Skeletal muscle tissue (tissue), 4 donors: ENCODE results near the gene RGS3. TPM values are rescaled to one million over a fixed set of nuclear protein-coding genes. Genes with fewer than 3 reads are reported as not detected.

Experiments
- H3K27ac ChIP-seq: one replicate; pipeline ENCODE4 v1.7.0; 2013; ENCODE audit warnings: mild to moderate bottlenecking, low read depth, low read length, inconsistent platforms
- H3K27me3 ChIP-seq, 3 donors: one replicate each; pipeline ENCODE4 v1.7.0; 2013; ENCODE audit warnings: low read length in 3 of 3; ENCODE audit not compliant: control insufficient read depth in 3 of 3, insufficient read depth in 3 of 3
- H3K36me3 ChIP-seq, 3 donors: one replicate each; pipeline ENCODE4 v1.7.0; 2013; ENCODE audit warnings: low read length in 3 of 3; ENCODE audit not compliant: control insufficient read depth in 3 of 3, insufficient read depth in 3 of 3
- H3K4me1 ChIP-seq, 3 donors: one replicate each; pipeline ENCODE4 v1.7.0; 2013; ENCODE audit warnings: low read length in 3 of 3, mild to moderate bottlenecking in 3 of 3; ENCODE audit not compliant: control insufficient read depth in 3 of 3, insufficient read depth in 3 of 3
- H3K4me3 ChIP-seq, 3 donors: one replicate each; pipeline ENCODE4 v1.7.0; 2013; ENCODE audit warnings: low read length in 3 of 3
- H3K9ac ChIP-seq, 3 donors: one replicate each; pipeline ENCODE4 v1.7.0; 2013; ENCODE audit warnings: low read length in 3 of 3, mild to moderate bottlenecking in 3 of 3, moderate library complexity in 2 of 3, low read depth in 1 of 3
- H3K9me3 ChIP-seq, 3 donors: one replicate each; pipeline ENCODE4 v1.7.0; 2013; ENCODE audit warnings: low read length in 3 of 3; ENCODE audit not compliant: control insufficient read depth in 3 of 3
- total RNA-seq: library from RNA; depleted of rRNA; stranded (reverse); fragments of >200 nt; gene quantifications from one replicate; pipeline ENCODE4 v1.2.3, GENCODE V29; 2014
- donor health status: Osteomylitis.

The RGS3 gene
- total RNA-seq, 1 donor from 2014 or later: 48.0 TPM

DNA sequence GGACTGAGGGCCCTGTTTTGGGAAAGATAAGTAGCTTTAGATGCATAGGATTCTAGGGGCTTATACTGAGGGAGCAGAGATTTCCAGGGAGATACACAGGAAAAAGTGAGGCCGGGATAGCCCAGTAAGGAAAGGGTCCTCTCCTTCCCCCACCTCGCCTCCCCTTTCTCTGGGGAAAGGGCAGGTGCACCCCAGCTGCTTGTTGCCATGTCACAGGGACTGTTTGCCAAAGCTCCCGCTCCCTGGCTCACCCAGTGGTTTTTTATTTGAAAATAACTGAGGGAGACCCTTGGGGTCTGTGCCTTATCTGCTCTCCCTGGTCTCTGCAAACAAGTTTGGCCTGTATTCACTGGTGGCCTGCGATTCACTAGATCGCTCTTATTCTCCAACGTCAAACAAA is 51.2 kb downstream of the RGS3 start:
- H3K9ac ChIP-seq: no peak overlapping the region
- no peaks in the 10 kb centered on the region for H3K9me3 ChIP-seq
- H3K4me3 ChIP-seq: no peak overlapping the region
- H3K36me3 ChIP-seq: peaks cover 0 to 12% (median 0%) of the 10 kb centered on the region in 3 donors
- H3K27me3 ChIP-seq: no peaks in the 10 kb centered on the region
- H3K27ac ChIP-seq: no peak overlapping the region
- peaks cover 19 to 25% (median 21%) of the 10 kb centered on the region in 3 donors for H3K4me1 ChIP-seq

DNA sequence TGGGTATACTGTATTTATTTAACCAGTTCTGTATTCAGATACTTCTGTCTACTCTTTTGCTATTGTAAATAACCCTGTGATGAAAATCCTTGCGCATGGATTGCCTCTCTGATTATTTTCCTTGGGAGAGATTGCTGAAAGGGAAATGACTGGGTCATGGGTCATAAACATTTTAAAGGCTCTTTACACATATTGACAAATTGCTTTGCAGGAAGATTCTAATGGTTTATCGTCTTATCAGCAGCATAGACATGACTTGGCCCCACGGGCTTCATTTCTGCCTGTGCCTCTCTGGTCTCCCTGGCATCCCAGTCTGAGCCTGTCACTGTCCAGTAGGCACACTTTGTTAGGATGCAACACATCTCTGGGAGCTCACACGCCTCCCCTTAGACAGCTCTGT is 52.3 kb downstream of the RGS3 start:
- H3K4me1 ChIP-seq: peaks cover 20 to 25% (median 21%) of the 10 kb centered on the region in 3 donors
- H3K27ac ChIP-seq: no peak overlapping the region
- H3K9ac ChIP-seq: no peak overlapping the region
- peaks cover 0 to 12% (median 0%) of the 10 kb centered on the region in 3 donors for H3K36me3 ChIP-seq
- no peak overlapping the region for H3K4me3 ChIP-seq
- no peaks in the 10 kb centered on the region for H3K27me3 ChIP-seq
- H3K9me3 ChIP-seq: no peaks in the 10 kb centered on the region

DNA sequence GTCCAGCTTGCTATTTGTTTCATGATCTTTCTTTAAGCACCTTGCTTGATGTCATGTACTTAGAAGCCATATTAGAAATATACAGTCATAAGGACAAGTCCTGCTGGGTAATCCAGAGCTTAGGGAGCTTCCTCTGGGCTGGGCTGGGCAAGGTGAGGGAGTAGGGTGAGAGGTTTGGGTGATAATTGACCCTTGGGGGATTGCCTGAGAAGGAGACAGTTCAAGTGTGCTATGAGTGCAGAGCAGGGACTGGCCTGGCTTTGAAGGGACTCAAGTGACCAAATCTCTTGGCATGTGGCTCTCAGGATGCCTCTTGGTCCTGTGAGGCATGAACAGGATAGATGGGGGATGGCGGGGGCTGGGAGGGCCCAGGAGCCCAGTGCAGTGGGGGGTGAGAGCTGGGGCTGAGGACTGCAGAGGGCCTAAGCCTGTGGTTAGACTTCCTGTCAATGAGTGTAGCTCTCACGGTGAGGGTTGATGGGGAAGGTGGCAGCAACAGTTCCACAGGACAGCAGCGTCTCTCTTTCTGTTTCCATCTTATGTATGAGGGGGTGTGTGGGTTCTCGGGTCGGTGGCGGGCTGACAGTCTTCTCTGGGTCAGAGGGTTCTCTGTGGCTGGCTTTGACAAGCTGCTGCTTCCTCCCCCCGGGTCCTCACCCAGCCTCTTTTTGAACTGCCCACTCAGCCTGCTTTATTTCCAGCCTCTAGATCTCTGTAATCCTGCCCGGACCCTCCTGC is 53.5 kb downstream of the RGS3 start:
- peaks cover 15 to 19% (median 16%) of the 10 kb centered on the region in 3 donors for H3K4me1 ChIP-seq
- H3K36me3 ChIP-seq: peaks cover 0 to 12% (median 0%) of the 10 kb centered on the region in 3 donors
- no peak overlapping the region for H3K4me3 ChIP-seq
- H3K9ac ChIP-seq: no peak overlapping the region
- H3K27ac ChIP-seq: no peak overlapping the region
- no peaks in the 10 kb centered on the region for H3K9me3 ChIP-seq
- no peaks in the 10 kb centered on the region for H3K27me3 ChIP-seq

DNA sequence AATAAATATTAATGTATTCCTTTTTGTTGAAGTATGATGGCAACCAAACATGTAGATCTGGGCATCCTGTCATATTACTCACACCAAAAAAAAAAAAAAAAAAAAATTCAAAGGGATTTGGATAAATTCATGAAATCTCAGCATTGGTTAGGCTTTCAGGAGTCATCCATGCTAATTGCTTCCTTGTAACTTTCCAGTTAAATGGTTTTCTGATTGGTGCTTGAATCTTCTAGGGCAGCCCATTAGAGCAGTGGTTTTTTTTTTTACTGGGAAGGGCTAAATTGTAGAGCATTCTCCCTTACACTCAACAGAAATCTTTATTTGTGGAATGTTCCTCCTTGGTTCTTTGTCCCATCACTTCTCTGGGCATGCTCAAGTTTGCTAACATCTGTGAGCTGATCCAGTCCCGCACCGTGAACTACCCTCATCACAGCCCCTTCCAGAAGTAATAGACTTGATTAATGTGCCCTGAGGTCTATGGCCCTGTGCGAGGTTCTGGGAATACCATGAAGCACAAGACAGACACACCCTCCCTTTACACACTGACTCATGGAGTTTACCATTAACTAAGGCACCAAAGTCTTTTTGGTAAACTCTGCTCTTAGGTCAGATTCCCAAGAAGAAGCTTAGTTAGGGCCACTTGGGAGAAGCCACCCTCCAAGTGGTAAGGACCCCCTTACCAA is 56.0 kb downstream of the RGS3 start:
- no peak overlapping the region for H3K9ac ChIP-seq
- no peaks in the 10 kb centered on the region for H3K9me3 ChIP-seq
- peaks cover 0 to 19% (median 0%) of the 10 kb centered on the region in 3 donors for H3K36me3 ChIP-seq
- peaks cover 40 to 41% (median 40%) of the 10 kb centered on the region in 3 donors for H3K4me1 ChIP-seq
- no peak overlapping the region for H3K4me3 ChIP-seq
- H3K27ac ChIP-seq: no peak overlapping the region
- no peaks in the 10 kb centered on the region for H3K27me3 ChIP-seq

DNA sequence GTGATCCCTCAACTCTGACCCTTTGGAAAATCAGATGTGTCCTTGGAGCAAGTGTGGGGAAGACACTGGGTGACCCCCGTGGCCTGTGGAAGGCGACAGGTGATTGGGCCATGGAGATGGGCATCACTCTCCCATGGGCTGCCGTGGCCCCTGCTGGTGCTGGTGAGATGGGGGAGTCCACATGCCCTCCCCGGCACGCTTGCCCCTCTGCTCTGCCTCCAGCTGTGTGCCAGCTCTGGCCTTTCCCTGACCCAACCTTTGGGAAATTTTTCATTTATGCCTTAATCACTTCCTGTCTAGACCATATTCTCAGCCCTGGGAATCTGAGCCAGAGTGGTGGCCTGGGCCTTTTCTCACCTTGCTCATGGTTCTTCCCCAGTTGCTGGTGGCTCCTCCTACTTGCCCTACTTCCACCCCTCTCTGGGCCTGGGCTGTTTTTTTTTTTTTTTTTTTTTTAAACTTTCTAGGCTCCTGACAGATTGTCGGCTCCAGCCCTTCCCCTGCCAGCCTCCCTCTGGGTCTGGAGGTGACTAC is 56.6 kb downstream of the RGS3 start:
- no peak overlapping the region for H3K27ac ChIP-seq
- H3K27me3 ChIP-seq: no peaks in the 10 kb centered on the region
- peaks cover 0 to 15% (median 0%) of the 10 kb centered on the region in 3 donors for H3K36me3 ChIP-seq
- H3K4me1 ChIP-seq: peaks cover 46 to 47% (median 46%) of the 10 kb centered on the region in 3 donors
- H3K4me3 ChIP-seq: no peak overlapping the region
- H3K9ac ChIP-seq: no peak overlapping the region
- no peaks in the 10 kb centered on the region for H3K9me3 ChIP-seq

DNA sequence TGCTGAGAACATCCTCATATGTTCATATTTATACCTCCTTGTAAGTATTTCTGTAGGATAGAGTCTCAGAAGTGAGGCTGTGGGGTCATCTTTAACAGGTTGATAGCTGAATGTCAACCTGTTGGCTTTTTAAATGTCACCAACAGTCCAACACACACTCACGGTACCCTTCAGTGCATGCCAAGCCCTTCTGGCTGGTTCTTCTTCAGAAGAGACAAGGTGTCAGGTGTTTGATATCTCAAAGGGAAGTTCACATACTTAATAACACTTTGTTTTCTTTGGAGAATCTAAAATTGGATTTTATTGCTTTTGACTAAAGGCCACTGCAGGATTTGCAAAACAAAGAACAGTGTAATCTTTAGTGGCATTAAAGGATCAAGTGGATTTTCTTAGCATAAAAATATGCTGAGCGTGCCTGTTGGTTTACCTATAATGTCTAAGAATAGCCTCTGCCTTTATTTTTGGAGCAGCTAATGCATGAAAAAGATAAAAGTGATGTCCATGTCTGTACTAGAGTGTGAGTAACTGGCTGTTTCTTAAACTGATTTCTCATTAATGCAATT is 58.2 kb downstream of the RGS3 start:
- Histone ChIP-seq H3K9me3 (no peaks in the 10 kb centered on the region), H3K27ac (peak overlapping the region; percentile 77), H3K4me3 (peak overlapping the region in 1 of 3 donors; percentile 80), H3K4me1 (peaks cover 55 to 62% (median 61%) of the 10 kb centered on the region in 3 donors), H3K27me3 (no peaks in the 10 kb centered on the region), H3K36me3 (peaks cover 0 to 25% (median 0%) of the 10 kb centered on the region in 3 donors), H3K9ac (peak overlapping the region in 2 of 3 donors; percentile 66 to 95)

DNA sequence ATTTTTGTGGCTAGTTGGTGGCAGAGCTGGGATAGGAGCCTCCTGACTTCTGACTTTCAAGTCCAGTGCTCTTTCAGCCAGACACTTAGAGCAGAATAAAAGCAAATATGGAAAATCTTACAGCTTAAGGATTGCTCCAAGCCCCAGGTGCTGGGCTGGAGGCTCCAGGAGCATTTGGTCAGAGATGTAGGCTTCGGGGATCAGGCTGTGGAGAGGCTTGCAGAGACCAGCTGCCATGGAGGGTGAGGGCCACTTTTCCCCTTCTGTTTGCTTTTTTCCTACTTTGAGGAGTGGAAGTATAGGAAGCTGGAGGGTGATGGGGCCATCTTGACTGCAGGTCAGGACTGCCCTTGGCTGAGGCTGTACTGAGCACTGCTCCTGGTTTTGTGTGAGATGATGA is 58.9 kb downstream of the RGS3 start:
- peak overlapping the region; percentile 77 for H3K27ac ChIP-seq
- H3K27me3 ChIP-seq: no peaks in the 10 kb centered on the region
- peak overlapping the region; percentile 66 to 95 (median 74) for H3K9ac ChIP-seq
- H3K9me3 ChIP-seq: no peaks in the 10 kb centered on the region
- peak overlapping the region in 2 of 3 donors; percentile 20 to 80 for H3K4me3 ChIP-seq
- peaks cover 0 to 22% (median 0%) of the 10 kb centered on the region in 3 donors for H3K36me3 ChIP-seq
- peaks cover 55 to 66% (median 62%) of the 10 kb centered on the region in 3 donors for H3K4me1 ChIP-seq

DNA sequence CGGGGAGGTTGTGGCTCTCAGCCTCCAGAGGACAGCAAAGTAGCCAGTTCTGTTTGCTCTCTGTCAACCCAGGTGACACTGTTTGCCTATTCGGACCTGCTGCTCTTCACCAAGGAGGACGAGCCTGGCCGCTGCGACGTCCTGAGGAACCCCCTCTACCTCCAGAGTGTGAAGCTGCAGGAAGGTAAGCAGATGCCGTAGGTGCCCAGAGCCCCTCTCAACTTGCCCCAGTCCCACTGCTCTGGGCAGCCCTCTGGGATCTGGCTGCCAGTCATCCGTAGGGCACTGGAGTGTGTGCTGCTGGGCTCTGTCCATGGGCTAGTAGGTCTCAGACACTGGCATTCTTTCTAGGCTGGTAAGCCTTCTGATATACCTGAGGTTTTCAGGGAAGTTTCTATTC is 59.3 kb downstream of the RGS3 start:
- peaks cover 0 to 23% (median 0%) of the 10 kb centered on the region in 3 donors for H3K36me3 ChIP-seq

DNA sequence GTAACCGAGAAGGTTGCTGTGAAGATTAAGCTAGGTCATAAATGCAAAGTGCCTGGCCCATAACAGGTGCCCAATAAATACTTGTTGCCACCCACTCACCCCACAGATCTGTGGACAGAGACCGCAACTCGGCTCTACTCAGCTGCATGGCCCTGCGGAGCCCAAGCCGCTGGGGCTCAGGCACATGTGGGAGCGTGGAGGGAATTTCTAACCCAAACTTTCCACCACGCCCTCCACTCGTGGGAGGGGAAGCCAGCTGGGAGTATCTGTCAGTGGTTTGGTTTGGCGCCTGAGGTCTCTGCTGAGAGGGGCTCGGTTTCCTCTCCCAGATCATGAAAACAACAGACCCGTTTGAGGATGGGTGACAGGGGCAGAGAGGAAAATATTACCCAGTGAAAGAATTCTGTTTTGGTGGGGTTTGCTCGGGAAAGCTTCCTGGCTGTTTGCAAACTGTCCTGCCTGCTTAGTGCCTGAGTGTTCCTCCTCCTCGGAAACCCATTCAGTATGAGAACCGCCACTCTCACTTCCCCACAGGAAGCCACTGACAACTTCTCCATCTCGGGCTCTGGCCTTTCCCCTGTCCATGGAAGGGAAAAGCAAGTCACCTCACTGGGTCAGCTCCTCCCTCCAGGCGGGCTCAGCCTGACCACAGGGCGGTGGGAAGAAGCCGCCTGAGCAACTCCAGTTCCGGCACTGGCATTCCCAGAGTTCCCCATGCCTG is 60.1 kb downstream of the RGS3 start:
- no peaks in the 10 kb centered on the region for H3K27me3 ChIP-seq
- H3K36me3 ChIP-seq: peaks cover 0 to 26% (median 0%) of the 10 kb centered on the region in 3 donors
- H3K4me1 ChIP-seq: peaks cover 59 to 78% (median 68%) of the 10 kb centered on the region in 3 donors
- H3K27ac ChIP-seq: peak overlapping the region; percentile 77
- peak overlapping the region; percentile 41 to 95 (median 74) for H3K9ac ChIP-seq
- no peaks in the 10 kb centered on the region for H3K9me3 ChIP-seq
- H3K4me3 ChIP-seq: peak overlapping the region; percentile 20 to 80 (median 38)

More for the DNA sequence above, 59.3 kb downstream of the RGS3 start:
- no peaks in the 10 kb centered on the region for H3K9me3 ChIP-seq
- peak overlapping the region; percentile 77 for H3K27ac ChIP-seq
- H3K9ac ChIP-seq: peak overlapping the region; percentile 66 to 95 (median 74)
- peaks cover 57 to 71% (median 62%) of the 10 kb centered on the region in 3 donors for H3K4me1 ChIP-seq
- no peaks in the 10 kb centered on the region for H3K27me3 ChIP-seq
- H3K4me3 ChIP-seq: peak overlapping the region; percentile 20 to 80 (median 38)
